Colonic mucosa (tissue), 4 donors: ENCODE measurements around the gene KRTAP20-2. TPM values are rescaled to one million over a fixed set of nuclear protein-coding genes. Genes with fewer than 3 reads are reported as not detected.

ENCODE experiments used
- DNase-seq: peaks from one replicate; pipeline ENCODE4 v3.0.0-alpha.2; 2020
- H3K27ac ChIP-seq: fragments of 200-600 bp; one replicate; pipeline ENCODE4 v1.8.0; 2021
- H3K27me3 ChIP-seq: fragments of 200-600 bp; one replicate; pipeline ENCODE4 v1.8.0; 2021
- H3K36me3 ChIP-seq: fragments of 200-600 bp; one replicate; pipeline ENCODE4 v1.8.0; 2021
- H3K4me1 ChIP-seq: fragments of 200-600 bp; one replicate; pipeline ENCODE4 v1.8.0; 2021; ENCODE audit warnings: mild to moderate bottlenecking
- H3K4me3 ChIP-seq: fragments of 200-600 bp; one replicate; pipeline ENCODE4 v1.8.0; 2021
- H3K9ac ChIP-seq, 2 donors: one replicate each; pipeline ENCODE4 v1.7.0; 2013; ENCODE audit warnings: control low read depth in 2 of 2, low read depth in 2 of 2, low read length in 2 of 2
- H3K9me3 ChIP-seq: fragments of 200-600 bp; one replicate; pipeline ENCODE4 v1.8.0; 2021
- intact Hi-C: fragments of 100-400 bp; cut with DNase I; formaldehyde crosslinking; loops from one replicate; pipeline ENCODE4 v1.14.1; 2022
- total RNA-seq, 2 donors: library from RNA; stranded (reverse); fragmentation: NEBNext Ultra II Directional in 1 of 2; extraction: Animal tissue kit (Norgen Biotek cat#: 25700) in 1 of 2; gene quantifications; one replicate each; pipeline ENCODE4 v1.2.1, GENCODE V29; 2021
- TF ChIP-seq, protein P1 (sequence below): fragments of 200-600 bp; IDR thresholded peaks from one replicate; pipeline ENCODE4 v1.8.0; 2022; ENCODE audit warnings: antibody characterized with exemption, mild to moderate bottlenecking
- donor health status: healthy.
- donor health status: DM: no; HTN: no; CAD: no.
- donor health status: DM: no; HTN: no; CAD: no.

KRTAP20-2 gene
- total RNA-seq, 2 donors from 2014 or later: not detected

- Histone ChIP-seq H3K4me3 (no peak overlapping the region), H3K36me3 (no peaks in the 10 kb centered on the region), H3K9ac (no peak overlapping the region), H3K9me3 (no peaks in the 10 kb centered on the region), H3K4me1 (no peaks in the 10 kb centered on the region), H3K27me3 (no peaks in the 10 kb centered on the region), H3K27ac (no peak overlapping the region)
- intact Hi-C loops: no loop called here
- TF ChIP-seq, protein P1, sequence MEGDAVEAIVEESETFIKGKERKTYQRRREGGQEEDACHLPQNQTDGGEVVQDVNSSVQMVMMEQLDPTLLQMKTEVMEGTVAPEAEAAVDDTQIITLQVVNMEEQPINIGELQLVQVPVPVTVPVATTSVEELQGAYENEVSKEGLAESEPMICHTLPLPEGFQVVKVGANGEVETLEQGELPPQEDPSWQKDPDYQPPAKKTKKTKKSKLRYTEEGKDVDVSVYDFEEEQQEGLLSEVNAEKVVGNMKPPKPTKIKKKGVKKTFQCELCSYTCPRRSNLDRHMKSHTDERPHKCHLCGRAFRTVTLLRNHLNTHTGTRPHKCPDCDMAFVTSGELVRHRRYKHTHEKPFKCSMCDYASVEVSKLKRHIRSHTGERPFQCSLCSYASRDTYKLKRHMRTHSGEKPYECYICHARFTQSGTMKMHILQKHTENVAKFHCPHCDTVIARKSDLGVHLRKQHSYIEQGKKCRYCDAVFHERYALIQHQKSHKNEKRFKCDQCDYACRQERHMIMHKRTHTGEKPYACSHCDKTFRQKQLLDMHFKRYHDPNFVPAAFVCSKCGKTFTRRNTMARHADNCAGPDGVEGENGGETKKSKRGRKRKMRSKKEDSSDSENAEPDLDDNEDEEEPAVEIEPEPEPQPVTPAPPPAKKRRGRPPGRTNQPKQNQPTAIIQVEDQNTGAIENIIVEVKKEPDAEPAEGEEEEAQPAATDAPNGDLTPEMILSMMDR: no peak
- DNase-seq: no peak
Observed at GRCh38 chr21:30629200-30629599, 5.8 kb upstream of the KRTAP20-2 start.

GRCh38 chr21:30638686-30639085, 3.7 kb downstream of the KRTAP20-2 start:
- Histone ChIP-seq H3K4me1 (no peaks in the 10 kb centered on the region), H3K36me3 (no peaks in the 10 kb centered on the region), H3K27ac (no peak overlapping the region), H3K27me3 (no peaks in the 10 kb centered on the region), H3K9me3 (no peaks in the 10 kb centered on the region), H3K9ac (no peak overlapping the region), H3K4me3 (no peak overlapping the region)
- TF ChIP-seq, protein P1: no peak
- intact Hi-C loops: no loop called here
- DNase-seq: no peak

DNA sequence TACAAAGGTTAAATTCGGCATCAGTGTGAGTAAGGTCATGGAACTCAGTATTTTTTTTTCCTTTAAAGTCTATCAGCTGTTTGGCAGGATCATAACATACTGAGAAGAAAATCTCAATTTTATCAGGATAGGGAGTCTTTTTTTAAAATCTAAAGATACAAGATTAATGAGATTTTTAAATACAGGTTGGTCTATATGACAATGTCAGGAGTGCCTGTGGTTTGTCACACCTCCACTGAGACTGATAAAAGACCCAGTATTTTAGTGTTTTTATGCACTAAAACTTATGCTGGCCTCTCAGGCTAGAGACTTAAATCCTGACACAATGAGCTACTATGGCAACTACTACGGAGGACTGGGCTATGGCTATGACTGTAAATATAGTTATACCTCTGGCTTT, 7.6 kb downstream of the KRTAP20-2 start, which contains the start of gene KRTAP20-3:
Gene KRTAP20-3, plus strand, starts transcription at position 301 of the 400 bp plus-strand sequence.
- H3K4me3 ChIP-seq: no peak within 1 kb of the TSS
- H3K27me3 ChIP-seq: no peaks in the 10 kb centered on the region
- H3K27ac ChIP-seq: no peak within 1 kb of the TSS
- TF ChIP-seq, protein P1: no peak
- no peaks in the 10 kb centered on the region for H3K4me1 ChIP-seq
- H3K9ac ChIP-seq: no peak within 1 kb of the TSS
- intact Hi-C loops: no loop called here
- DNase-seq: no peak
- H3K36me3 ChIP-seq: no peaks in the 10 kb centered on the region
- H3K9me3 ChIP-seq: no peaks in the 10 kb centered on the region

DNA sequence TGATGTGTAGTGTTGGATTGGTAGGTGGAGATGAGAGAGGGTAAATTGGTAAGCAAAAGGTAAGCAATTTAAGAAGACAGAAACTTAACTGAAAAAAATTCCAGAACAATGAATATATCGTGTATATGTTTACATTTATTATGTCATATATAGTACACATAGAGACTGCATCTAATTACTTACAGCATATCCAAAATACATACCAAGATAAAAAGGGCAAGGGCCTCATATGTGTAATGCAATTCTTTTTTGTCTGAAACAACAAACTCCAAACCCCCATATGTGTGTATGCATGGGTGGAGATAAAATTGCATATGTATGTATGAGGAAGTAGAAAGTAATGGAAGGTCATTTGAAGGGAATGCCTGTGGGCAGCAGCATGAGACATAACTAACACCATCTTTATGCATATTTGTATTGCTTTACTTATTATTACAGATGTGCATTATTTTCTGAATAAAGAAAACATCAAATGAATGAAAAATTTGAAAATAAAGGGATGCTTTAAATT, 12.0 kb downstream of the KRTAP20-2 start:
- TF ChIP-seq, protein P1: no peak
- H3K27ac ChIP-seq: no peak overlapping the region
- H3K9me3 ChIP-seq: no peaks in the 10 kb centered on the region
- no peaks in the 10 kb centered on the region for H3K4me1 ChIP-seq
- no peak for DNase-seq
- no peak overlapping the region for H3K4me3 ChIP-seq
- H3K9ac ChIP-seq: no peak overlapping the region
- intact Hi-C loops: no loop called here
- no peaks in the 10 kb centered on the region for H3K36me3 ChIP-seq
- H3K27me3 ChIP-seq: no peaks in the 10 kb centered on the region

- no peaks in the 10 kb centered on the region for H3K4me1 ChIP-seq
- H3K36me3 ChIP-seq: no peaks in the 10 kb centered on the region
- no peaks in the 10 kb centered on the region for H3K9me3 ChIP-seq
- H3K27me3 ChIP-seq: no peaks in the 10 kb centered on the region
- DNase-seq: no peak
- intact Hi-C loops: no loop called here
- H3K27ac ChIP-seq: no peak overlapping the region
- no peak overlapping the region for H3K9ac ChIP-seq
- TF ChIP-seq, protein P1: no peak
- no peak overlapping the region for H3K4me3 ChIP-seq
Observed at GRCh38 chr21:30652891-30653290, 17.9 kb downstream of the KRTAP20-2 start.
